ENCODE data around the gene CENPT.

CENPT gene

GRCh38 chr16:67860589-67861398 is 13.3 kb upstream of the CENPT start:
- TF ChIP-seq, protein P1, sequence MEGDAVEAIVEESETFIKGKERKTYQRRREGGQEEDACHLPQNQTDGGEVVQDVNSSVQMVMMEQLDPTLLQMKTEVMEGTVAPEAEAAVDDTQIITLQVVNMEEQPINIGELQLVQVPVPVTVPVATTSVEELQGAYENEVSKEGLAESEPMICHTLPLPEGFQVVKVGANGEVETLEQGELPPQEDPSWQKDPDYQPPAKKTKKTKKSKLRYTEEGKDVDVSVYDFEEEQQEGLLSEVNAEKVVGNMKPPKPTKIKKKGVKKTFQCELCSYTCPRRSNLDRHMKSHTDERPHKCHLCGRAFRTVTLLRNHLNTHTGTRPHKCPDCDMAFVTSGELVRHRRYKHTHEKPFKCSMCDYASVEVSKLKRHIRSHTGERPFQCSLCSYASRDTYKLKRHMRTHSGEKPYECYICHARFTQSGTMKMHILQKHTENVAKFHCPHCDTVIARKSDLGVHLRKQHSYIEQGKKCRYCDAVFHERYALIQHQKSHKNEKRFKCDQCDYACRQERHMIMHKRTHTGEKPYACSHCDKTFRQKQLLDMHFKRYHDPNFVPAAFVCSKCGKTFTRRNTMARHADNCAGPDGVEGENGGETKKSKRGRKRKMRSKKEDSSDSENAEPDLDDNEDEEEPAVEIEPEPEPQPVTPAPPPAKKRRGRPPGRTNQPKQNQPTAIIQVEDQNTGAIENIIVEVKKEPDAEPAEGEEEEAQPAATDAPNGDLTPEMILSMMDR (IDR thresholded peaks at IDR 0.05; ENCODE audit: insufficient read depth, low read depth, low read length, missing control alignments), result no peak
- peak; percentile 86 for DNase-seq (ENCODE audit: low read depth)
- H3K4me3 ChIP-seq (ENCODE audit: low read length), result no peak overlapping the region

DNA sequence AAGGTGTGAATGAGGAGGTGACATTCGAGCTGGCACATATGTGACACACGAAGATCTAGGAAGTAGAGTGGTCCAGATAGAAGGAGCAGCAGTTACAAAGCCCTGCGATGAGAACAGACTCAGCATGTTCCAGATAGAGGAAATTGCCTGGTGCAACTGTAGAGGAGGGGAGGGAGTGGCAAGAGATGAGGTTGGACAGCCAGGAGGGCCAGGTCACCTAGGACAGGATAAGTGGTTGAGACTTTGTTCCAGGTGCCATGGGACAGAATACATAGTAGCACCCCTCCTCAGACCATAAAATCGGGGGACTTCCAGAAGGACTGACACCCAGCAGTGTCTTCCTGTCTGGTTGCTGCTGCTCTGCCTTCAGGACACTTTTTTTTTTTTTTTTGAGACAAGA is 11.0 kb upstream of the CENPT start:
- TF ChIP-seq, protein P1 (IDR thresholded peaks at IDR 0.05; ENCODE audit: insufficient read depth, low read depth, low read length, missing control alignments), result no peak
- no peak overlapping the region for H3K4me3 ChIP-seq (ENCODE audit: low read length)
- no peak for DNase-seq (ENCODE audit: low read depth)

DNA sequence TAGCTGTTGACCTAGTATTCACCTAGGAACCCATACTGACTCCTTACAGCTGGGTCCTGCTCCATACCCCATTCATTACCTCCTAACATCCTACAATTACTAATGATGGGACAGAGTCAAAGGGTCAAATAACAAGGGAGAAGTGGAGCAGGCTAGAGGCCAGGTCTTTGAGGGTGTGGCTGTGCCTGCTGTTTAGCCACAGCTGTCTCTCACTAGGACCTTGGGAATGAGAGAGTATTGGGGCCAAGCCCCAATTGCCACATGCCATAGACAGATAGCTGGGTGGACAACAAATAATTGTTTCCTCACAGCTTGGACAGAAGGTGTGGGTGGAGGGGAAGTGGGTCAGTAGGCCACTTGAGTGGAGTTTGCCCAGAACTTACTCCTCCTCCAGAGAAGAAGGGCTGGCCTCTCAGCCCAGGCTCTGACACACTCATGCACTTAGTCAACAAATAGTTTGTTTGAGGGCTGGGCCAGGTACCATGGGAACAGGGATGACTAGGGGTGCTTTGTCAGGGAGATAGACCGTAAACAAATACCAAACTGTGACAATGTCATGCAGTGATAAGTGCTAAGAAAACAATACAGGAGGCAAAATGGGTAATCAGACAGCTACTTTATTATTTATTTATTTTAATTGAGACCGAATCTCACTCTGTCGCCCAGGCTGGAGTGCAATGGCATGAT is 10.2 kb upstream of the CENPT start:
- H3K4me3 ChIP-seq (ENCODE audit: low read length), result no peak overlapping the region
- TF ChIP-seq, protein P1 (IDR thresholded peaks at IDR 0.05; ENCODE audit: insufficient read depth, low read depth, low read length, missing control alignments), result no peak
- peak; percentile 97 for DNase-seq (ENCODE audit: low read depth)

DNA sequence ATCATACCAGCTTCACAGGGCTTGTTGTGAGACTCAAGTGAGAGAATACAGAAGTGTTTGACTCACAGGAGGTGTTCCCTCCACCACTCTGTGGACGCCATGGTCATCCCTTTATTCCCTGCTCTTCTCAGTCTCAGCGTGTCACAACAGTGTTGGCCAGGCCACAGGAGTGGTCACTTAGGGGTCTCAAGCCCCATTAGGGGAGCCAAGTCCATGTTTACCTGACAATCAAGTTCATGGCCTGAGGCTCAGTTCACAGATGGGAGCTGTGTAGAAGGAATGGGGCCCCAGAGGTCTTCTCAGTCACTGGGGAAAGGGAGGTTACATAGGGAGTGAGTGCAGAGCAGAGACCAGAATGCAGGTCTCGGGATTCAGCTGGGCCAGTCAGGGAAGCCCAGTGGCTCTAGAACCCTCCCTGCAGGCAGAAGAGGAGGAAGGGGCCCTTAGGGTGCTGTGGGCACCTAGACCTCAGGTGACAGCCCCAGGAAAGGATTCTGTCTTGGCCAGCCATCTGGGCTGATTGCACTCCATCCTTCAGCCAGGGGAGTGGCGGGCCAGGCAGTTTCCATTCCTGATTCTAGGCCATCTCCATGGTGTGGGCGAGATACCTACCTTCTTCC is 9.5 kb upstream of the CENPT start:
- no peak overlapping the region for H3K4me3 ChIP-seq (ENCODE audit: low read length)
- DNase-seq (ENCODE audit: low read depth), result no peak
- TF ChIP-seq, protein P1 (IDR thresholded peaks at IDR 0.05; ENCODE audit: insufficient read depth, low read depth, low read length, missing control alignments), result no peak

GRCh38 chr16:67855789-67856188 is 8.3 kb upstream of the CENPT start:
- TF ChIP-seq, protein P1 (IDR thresholded peaks at IDR 0.05; ENCODE audit: insufficient read depth, low read depth, low read length, missing control alignments), result no peak
- DNase-seq (ENCODE audit: low read depth), result no peak
- no peak overlapping the region for H3K4me3 ChIP-seq (ENCODE audit: low read length)

- TF ChIP-seq, protein P1 (IDR thresholded peaks at IDR 0.05; ENCODE audit: insufficient read depth, low read depth, low read length, missing control alignments), result no peak
- H3K4me3 ChIP-seq (ENCODE audit: low read length), result no peak overlapping the region
- DNase-seq (ENCODE audit: low read depth), result no peak
These were observed 6.2 kb upstream of the CENPT start for GRCh38 chr16:67853670-67854069.

All from epithelial cell of esophagus (primary cell).